Measurements from ENCODE around the gene MEGF8.
A peak's percentile ranks its signal among the peaks of the same experiment; 100 is the strongest.
"Not testable (repeated sequence)": the region's sequence is repeated elsewhere in the genome, so short reads cannot be mapped to it uniquely, and the experiment has no call there.

Gene MEGF8

DNA sequence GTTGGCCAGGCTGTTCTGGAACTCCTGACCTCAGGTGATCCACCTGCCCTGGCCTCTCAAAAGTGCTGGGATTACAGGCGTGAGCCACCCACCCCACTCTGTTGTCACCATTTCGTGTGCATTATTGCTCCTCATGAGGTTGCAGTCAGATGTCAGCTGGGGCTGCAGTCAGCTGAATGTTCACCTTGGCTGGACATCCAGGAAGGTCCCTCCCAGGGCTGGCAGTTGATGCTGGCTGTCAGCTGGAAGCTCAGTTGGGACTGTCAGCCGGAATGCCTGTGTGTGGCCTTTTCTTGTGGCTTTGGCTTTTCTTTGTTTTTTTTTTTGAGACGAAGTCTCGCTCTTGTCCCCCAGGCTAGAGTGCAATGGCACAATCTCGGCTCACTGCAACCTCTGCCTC lies 6.6 kb downstream of the MEGF8 start:
- DNase-seq (ENCODE audit: low spot score), result no peak

DNA sequence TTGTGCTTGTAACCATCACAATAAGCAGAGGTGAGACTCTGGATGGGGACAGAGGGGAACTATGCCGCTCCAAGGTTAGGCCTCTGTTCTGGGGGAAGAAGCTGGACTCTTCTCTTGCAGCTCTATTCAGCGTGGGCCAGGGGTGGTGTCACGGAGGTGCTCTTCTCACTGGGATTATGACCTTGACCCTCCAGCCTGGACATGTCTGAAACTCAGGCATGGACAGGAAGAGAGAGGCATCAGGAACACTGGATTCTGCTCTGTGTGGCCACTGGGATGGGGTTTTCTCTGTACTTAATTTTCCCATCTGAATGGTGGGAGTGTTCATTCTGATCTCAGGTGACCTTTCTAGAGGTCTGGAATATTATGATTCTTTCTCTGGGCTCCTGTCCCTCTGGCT lies 7.6 kb downstream of the MEGF8 start:
- DNase-seq (ENCODE audit: low spot score), result no peak

DNA sequence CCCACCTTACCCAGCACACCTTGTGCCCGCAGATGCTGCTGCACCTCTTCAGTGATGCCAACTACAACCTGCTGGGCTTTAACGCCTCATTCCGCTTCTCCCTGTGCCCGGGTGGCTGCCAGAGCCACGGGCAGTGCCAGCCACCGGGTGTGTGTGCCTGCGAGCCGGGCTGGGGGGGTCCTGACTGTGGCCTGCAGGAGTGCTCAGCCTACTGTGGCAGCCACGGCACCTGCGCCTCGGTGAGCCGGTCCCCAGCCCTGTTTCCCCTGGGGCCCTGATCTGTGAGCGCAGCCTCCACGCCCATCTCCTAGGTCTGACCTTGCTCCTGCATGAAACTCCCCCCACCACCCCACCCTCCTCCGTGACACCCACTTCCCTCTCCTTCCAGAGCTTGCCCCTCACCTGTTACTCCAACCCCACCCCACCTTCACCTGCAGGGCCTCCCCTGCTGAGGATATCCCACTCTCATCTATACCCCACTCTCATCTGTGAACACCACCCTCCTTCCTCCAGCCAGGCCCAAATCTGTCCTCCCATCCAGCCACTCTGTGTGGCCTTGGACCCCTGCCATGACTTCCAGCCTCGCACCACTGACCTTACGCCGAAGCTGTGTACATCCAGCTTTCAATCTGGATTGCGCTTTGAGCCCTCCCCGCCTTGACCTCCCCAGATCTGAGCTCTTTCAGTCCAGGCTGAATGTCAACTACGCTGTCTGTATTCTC lies 8.7 kb downstream of the MEGF8 start:
- DNase-seq (ENCODE audit: low spot score), result no peak

DNA sequence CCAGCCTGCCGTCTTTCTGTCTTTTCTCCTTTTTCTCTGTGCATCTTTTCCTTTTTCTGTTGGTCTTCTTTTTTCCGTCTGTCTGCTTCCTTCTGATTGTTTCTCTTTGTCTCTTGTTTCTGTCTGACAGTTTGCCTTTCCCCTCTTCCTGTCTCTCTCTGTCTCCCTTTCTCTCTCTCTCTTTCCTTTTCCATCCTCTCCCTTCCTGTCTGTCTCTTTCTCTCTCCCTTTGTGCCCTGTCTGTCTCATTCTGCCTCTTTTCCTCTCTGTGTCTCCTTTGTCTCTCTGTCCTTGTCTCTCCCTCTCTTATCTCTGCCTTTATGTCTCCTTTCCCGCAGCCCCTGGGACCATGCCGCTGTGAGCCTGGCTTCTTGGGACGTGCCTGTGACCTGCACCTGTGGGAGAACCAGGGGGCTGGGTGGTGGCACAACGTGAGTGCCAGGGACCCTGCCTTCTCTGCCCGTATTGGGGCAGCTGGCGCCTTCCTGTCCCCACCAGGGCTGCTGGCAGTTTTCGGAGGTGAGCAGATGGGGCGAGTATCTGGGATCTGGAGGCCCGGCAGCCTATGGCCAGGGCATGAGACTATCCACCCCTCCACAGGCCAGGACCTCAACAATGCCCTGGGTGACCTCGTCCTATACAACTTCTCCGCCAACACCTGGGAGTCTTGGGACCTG lies 9.4 kb downstream of the MEGF8 start:
- no peak for DNase-seq (ENCODE audit: low spot score)

DNA sequence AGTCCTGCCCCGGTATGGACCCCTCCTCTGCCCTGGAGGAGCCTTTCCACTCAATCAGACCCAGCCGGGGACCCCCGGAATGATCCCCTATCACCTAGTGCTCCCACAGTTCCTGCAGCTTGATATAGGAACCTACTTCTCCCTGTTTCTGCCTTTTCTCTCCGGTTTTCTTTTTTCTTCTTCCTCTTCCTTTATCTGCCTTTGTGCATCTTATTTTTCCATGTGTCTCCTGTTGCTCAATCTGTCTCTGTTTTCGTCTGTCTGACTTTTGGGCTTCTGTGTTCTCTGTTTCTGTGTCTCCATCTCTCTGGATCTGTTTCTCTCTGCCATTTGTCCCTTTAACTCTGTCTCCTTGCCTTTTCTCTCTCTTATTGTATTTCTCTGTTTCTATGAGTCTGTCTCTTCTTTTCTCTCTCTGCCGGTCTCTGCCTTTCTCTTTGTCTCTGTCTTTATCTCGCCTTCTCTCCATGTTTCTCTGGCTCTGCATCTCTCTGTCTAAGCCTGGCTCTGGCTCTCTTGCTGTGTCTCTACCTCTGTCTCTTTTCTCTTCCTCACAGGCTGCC lies 10.0 kb downstream of the MEGF8 start:
- no peak for DNase-seq (ENCODE audit: low spot score)

DNA sequence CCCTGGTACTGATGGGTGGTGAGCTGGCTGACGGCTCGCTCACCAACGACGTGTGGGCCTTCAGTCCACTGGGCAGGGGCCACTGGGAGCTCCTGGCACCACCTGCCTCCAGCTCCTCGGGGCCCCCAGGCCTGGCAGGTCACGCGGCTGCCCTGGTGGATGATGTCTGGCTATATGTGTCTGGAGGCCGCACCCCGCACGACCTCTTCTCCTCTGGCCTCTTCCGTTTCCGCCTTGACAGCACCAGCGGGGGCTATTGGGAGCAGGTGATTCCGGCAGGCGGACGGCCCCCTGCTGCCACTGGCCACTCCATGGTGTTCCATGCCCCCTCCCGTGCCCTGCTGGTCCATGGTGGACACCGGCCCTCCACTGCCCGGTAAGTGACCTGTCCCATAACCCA lies 10.5 kb downstream of the MEGF8 start:
- DNase-seq (ENCODE audit: low spot score), result no peak

DNA sequence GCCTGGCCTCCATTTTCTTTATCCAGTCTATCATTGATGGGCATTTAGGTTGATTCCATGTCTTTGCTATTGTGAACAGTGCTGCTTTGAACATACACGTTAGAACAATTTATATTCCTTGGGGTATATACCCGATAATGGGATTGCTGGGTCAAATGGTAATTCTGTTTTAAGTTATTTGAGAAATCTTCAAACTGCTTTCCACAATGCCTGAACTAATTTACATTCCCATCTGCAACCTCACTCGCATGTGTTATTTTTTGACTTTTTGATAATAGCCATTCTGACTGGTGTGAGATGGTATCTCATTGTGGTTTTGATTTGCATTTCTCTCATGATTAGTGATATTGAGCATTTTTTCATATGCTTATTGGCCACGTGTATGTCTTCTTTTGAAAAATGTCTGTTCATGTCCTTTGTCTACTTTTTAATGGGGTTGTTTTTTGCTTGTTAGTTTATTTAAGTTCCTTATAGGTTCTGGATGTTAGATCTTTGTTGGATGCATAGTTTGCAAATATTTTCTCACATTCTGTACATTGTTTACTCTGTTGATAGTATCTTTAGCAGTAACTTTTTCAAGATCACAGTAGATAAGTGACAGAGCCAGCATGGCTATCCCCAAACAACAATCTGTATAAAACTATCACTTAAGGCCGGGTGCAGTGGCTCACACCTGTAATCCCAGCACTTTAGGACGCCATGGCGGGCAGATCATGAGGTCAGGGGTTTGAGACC lies 13.9 kb downstream of the MEGF8 start:
- not testable (repeated sequence) for DNase-seq (ENCODE audit: low spot score)

DNA sequence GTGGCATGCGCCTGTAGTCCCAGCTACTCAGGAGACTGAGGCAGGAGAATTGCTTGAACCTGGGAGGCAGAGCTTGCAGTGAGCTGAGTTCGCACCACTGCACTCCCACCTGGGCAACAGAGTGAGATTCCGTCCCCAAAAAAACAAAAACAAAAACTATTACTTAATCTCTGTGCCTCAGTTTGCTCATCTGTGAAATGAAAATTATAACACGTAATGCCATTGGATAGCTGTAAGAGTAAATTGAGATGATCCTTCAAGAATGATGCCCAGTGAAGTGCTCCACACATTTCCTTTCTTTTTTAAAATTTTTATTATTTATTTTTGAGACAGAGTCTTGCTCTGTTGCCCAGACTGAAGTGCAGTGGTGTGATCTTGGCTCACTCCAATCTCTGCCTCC lies 14.5 kb downstream of the MEGF8 start:
- DNase-seq (ENCODE audit: low spot score), result not testable (repeated sequence)

DNA sequence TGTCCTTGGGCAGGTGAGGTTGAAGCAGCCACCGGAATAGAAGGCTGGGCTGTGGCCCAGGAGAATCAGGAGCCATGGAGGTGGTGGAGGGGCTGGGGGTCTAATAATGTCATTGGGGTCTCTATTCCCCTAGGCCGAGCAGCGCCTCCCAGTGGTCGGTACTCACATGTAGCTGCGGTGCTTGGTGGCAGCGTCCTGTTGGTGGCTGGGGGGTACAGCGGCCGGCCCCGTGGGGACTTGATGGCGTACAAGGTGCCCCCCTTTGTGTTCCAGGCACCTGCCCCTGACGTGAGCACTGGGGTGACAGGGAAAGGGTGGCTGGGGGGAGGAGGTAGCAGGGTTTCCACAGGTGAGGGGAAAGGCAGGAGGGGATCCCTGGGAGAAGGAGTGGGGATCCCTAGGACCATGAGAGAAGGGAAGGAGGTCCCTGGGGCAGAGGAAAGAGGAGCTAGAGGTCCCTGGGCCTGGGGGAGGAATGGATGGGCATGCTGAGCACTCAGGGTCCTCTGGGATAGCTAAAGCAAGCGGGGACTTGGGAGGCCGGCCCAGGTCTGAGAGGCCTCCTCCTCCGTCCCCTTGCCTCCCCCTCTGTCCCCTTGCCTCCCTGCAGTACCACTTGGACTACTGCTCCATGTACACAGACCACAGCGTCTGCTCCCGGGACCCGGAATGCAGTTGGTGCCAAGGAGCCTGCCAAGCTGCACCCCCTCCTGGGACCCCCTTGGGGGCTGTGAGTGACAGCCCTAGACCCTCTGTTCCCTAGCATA lies 18.1 kb downstream of the MEGF8 start:
- no peak for DNase-seq (ENCODE audit: low spot score)

DNA sequence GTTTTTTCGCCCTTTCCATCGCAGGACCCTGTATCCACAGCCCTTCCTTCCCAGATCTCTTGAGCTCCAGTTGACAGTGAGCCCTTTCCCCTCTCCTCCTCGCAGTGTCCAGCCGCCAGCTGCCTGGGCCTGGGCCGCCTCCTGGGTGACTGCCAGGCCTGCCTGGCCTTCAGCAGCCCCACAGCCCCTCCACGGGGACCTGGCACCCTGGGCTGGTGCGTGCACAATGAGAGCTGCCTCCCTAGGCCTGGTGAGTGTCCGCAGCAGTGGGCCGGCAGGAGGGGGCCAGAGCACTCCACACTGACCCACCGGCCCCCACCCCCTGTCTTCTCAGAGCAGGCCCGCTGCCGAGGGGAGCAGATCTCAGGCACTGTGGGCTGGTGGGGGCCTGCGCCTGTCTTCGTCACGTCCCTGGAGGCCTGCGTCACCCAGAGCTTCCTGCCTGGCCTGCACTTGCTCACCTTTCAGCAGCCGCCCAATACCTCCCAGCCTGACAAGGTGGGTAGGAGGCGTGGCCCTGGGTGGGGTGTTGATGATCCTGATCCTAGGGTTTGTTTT lies 19.0 kb downstream of the MEGF8 start:
- DNase-seq (ENCODE audit: low spot score), result no peak

DNA sequence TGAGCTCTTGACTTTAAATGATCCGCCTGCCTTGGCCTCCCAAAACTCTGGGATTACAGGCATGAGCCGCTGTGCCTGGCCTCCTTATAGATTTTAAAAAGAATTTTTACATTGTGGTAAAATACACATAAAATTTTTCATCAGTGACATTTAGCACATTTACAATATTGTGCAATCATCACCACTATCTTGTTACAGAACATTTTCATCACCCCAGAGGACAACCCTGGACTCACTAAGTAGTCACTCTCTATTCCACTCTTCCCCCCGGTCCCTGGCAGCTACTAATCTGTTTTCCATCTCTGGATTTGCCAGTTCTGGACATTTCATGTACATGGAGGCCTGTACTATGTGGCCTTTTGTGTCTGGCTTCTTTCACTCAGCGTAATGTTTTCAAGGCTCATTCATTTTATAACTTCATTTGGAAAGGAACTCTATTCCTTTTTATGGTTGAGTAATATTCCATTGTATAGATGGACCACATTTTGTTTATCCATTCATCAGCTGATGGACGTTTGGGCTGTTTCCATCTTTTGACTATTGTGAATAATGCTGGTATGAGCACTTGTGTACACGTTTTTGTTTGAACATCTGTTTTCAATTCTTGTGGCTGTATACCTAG lies 19.9 kb downstream of the MEGF8 start:
- DNase-seq (ENCODE audit: low spot score), result peak; percentile 49

DNA sequence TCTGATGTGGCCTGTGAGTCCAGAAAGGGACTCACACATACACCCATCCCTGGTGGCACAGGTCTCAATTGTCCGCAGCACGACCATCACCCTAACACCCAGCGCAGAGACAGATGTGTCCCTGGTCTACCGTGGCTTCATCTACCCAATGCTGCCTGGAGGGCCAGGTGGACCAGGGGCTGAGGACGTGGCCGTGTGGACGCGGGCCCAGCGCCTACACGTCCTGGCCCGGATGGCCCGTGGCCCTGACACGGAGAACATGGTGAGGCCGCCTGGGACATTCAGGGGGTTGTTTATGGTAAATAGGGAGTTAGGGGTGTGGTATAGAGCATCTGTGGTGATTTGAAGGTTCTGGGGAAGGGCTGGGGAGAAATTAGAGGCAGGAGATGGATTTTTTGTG lies 22.8 kb downstream of the MEGF8 start:
- DNase-seq (ENCODE audit: low spot score), result no peak

DNA sequence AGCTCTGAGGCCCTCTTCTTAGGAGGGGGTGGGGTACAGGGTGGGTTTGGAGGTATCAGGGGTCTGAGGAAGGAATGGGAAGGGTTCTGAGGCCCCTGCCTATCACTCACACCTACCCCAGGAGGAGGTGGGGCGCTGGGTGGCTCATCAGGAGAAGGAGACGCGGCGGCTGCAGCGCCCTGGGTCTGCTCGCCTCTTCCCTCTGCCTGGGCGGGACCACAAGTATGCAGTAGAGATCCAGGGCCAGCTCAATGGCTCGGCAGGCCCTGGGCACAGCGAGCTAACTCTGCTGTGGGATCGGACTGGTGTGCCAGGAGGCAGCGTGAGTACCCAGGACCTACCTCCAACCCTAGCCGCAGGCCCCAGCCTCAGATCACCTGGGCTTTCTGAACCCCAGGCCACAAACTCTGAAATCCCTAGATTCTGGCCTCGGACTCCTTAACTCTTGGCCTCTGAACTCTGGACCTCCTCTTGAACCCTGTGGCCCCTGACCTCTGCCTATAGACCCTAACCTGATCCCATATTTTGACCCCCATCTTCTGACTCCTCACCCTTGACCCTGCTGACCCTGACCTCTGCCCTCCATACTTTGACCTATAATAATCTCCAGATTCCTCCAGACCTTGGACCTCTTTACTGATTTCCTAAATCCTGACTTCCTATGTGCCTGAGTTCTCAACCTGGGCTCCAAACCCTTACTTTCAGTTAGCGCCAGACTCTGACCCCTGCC lies 24.1 kb downstream of the MEGF8 start:
- no peak for DNase-seq (ENCODE audit: low spot score)

DNA sequence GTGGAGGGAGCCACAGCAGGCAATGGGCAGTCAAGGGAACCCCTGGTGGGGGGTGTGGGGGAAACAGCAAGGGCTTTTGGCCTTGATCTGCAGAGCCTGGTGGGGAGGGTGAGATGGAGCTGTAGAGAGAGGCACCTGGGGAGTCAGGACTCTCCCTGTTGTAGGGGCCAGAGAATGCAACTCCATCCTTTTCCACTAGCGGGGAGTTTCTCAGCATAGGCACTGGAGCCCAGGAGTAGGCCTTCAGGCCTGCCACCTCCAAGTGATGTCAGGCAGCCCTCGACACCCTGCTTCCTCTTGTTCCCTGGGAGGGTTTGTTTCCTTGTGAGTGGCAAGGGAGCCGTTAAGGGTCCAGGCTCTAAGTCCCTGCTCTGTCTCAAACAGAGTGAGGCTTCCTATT lies 25.0 kb downstream of the MEGF8 start:
- no peak for DNase-seq (ENCODE audit: low spot score)

DNA sequence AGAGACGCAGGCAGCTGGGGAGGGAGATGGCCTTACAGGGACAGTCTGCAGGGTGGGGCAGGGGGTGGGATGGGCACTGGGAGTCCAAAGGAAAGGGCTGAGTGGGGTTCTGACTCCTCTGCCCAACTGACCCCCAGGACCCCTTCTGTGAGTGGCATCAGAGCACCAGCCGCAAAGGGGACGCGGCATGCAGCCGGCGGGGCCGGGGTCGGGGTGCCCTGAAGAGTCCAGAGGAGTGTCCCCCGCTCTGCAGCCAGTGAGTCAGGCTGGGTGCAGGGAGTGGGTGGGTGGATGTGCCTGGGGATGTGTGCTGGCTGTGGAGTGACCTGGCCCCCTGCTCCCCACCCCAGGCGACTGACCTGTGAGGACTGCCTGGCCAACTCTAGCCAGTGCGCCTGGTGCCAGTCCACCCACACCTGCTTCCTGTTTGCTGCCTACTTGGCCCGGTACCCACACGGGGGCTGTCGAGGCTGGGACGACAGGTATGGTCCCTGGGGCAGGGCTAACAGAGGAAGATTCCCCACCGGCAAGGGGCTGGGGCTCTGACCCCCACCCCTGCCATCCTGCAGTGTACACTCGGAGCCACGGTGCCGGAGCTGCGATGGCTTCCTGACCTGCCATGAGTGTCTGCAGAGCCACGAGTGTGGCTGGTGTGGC lies 25.8 kb downstream of the MEGF8 start:
- DNase-seq (ENCODE audit: low spot score), result no peak

DNA sequence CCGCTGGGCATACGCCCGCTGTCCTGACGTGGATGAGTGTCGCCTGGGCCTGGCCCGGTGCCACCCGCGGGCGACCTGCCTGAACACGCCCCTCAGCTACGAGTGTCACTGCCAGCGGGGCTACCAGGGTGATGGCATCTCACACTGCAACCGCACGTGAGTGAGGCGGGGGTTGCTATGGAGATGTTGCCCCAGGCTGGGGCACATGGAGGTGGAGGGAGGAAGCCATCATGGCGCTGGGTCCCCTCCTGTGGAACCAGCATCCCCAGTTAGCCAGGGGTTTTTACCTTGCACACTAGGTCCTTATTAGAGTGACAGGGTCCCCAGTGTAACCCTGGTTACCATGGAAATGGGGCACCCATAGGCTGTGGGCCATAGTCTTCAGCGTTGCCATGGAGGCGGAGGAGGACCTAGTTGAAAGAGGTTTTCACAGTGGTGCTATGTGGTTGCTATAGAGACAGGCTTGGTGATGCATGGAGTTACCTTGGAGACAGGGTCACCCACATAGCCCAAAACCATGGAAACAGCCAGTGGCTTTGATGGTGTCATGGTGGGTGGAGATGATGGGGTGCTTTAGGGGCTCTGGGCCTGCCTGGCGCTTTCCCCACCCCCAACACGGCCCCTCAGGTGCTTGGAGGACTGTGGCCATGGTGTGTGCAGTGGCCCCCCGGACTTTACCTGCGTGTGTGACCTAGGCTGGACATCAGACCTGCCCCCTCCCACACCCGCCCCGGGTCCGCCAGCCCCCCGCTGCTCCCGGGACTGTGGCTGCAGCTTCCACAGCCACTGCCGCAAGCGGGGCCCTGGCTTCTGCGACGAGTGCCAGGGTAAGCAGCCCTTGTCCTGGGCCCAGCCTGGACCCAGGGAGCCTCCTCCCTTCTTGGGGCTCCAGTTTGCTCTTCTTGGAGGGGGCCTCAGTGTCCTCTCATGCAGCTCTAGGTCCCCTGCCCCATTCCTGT lies 27.1 kb downstream of the MEGF8 start:
- DNase-seq (ENCODE audit: low spot score), result no peak

DNA sequence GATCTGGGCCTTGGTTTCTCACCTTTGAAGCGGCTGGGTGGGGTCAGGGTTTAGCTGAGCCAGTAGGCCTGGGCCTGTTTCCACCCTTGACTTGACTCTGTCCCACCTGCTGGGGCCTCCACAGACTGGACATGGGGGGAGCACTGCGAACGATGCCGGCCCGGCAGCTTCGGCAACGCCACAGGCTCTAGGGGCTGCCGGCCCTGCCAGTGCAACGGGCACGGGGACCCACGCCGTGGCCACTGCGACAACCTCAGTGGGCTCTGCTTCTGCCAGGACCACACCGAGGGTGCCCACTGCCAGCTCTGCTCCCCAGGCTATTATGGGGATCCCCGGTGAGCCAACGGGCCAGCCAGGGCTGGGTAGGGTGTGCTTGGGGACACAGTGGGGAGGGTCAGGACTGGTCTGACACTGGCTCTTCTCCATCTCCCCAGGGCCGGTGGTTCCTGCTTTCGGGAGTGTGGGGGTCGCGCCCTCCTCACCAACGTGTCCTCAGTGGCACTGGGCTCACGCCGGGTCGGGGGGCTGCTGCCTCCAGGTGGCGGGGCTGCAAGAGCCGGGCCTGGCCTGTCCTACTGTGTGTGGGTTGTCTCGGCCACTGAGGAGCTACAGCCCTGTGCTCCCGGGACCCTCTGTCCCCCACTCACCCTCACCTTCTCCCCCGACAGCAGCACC lies 28.0 kb downstream of the MEGF8 start:
- DNase-seq (ENCODE audit: low spot score), result no peak

DNA sequence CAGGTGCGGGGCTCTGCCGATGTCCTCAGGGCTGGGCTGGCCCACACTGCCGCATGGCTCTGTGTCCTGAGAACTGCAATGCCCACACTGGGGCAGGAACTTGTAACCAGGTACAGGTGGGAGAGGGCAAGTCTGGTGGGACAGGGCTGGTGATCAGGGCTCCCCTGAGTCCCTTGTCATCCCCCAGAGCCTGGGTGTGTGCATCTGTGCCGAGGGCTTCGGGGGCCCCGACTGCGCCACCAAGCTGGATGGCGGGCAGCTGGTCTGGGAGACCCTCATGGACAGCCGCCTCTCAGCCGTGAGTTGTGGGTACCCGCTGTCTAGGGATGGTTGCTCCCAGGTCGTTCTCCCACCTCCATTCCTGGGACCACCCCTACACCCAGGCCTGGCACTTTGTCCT lies 30.5 kb downstream of the MEGF8 start:
- no peak for DNase-seq (ENCODE audit: low spot score)

Data from GM03348 (cell line).